Measurements from ENCODE around the gene FGFBP1. TPM values are rescaled to one million over a fixed set of nuclear protein-coding genes. Genes with fewer than 3 reads are reported as not detected.

Gene FGFBP1
- total and polyA plus RNA-seq, 2 of the 4 experiments (the other 2 are of a cell fraction): under 0.01 TPM; not detected in 1

DNA sequence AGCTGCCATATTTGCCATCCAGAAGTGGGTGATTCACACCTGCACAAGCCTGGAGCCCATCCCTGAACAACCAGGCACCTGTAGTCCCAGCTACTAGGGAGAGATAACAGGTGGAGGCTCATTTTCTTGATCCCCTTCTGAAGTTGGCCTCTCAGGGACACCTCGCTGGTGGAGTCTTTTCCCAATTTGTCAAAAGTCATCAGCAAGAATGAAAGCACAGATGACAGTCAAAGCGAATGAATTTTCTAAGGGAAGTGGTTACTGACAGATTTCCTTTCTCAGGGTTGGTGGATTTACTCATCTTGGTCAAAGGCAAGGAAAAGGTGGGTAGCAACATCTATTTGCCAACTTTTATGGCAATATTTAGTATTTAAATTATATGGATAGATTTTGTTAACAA is 36.5 kb downstream of the FGFBP1 start:
- in situ Hi-C loops (cut with MboI; ENCODE audit: low sequenced_read_pairs) (no loop called here), dilution Hi-C loops (cut with HindIII; ENCODE audit: low sequenced_read_pairs, unreplicated experiment) (no loop called here), intact Hi-C loops (cut with micrococcal nuclease) (no loop called here)
- POLR2A ChIA-PET (ENCODE audit: unreplicated experiment): no interaction called here
- H3K4me2 ChIP-seq (ENCODE audit: low read depth, low read length): no peak overlapping the region
- H3K27ac ChIP-seq (ENCODE audit: insufficient read depth, low read length): no peak overlapping the region
- WGBS, 2 experiments (ENCODE audit: extremely low coverage in 2 of 2, insufficient read length in 1 of 2): no CpG with 5 or more reads among the region's 2 CpGs
- no peak overlapping the region for H4K5ac ChIP-seq (ENCODE audit: low read depth, low read length)
- no peak overlapping the region for H3K4ac ChIP-seq (ENCODE audit: low read depth, low read length)
- H3K56ac ChIP-seq (ENCODE audit: extremely low read depth, insufficient read depth, low read length): no peak overlapping the region
- TF ChIP-seq POLR2A (IDR thresholded peaks at IDR 0.05; ENCODE audit: low read depth, low read length) (no peak), RAD21 (IDR thresholded peaks at IDR 0.05; ENCODE audit: low read length) (no peak), FOS (IDR thresholded peaks at IDR 0.05; ENCODE audit: low read depth, low read length) (no peak), SMC3 (IDR thresholded peaks at IDR 0.05; ENCODE audit: low read depth, low read length) (no peak), RCOR1 (IDR thresholded peaks at IDR 0.05; ENCODE audit: insufficient replicate concordance, low read length) (no peak)
- TF ChIP-seq, protein P1, sequence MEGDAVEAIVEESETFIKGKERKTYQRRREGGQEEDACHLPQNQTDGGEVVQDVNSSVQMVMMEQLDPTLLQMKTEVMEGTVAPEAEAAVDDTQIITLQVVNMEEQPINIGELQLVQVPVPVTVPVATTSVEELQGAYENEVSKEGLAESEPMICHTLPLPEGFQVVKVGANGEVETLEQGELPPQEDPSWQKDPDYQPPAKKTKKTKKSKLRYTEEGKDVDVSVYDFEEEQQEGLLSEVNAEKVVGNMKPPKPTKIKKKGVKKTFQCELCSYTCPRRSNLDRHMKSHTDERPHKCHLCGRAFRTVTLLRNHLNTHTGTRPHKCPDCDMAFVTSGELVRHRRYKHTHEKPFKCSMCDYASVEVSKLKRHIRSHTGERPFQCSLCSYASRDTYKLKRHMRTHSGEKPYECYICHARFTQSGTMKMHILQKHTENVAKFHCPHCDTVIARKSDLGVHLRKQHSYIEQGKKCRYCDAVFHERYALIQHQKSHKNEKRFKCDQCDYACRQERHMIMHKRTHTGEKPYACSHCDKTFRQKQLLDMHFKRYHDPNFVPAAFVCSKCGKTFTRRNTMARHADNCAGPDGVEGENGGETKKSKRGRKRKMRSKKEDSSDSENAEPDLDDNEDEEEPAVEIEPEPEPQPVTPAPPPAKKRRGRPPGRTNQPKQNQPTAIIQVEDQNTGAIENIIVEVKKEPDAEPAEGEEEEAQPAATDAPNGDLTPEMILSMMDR (conservative IDR thresholded peaks at IDR 0.05; ENCODE audit: low read depth, low read length): no peak
- no peak overlapping the region for H4K8ac ChIP-seq (ENCODE audit: low read depth in 2 of 2, low read length in 2 of 2)
- CTCF ChIA-PET: interaction anchor here (1.0 kb wide), 1 partner anchor 37 kb away, joined by 3 read pairs; the partner anchor contains the start of gene FGFBP1
- no peak overlapping the region for H2BK20ac ChIP-seq (ENCODE audit: low read depth, low read length)
- H3K14ac ChIP-seq (replicated peaks; ENCODE audit: low read depth, low read length): no peak overlapping the region
- H3K36me3 ChIP-seq (ENCODE audit: control insufficient read depth, insufficient read depth, low read length): no peaks in the 10 kb centered on the region
- H2AK9ac ChIP-seq (replicated peaks; ENCODE audit: low read depth, low read length, poor library complexity): no peak overlapping the region
- H4K91ac ChIP-seq (ENCODE audit: insufficient read depth, low read depth, low read length): no peak overlapping the region
- no peaks in the 10 kb centered on the region for H3K79me1 ChIP-seq (ENCODE audit: low read depth in 1 of 2, low read length in 2 of 2)
- H2AK5ac ChIP-seq (ENCODE audit: low read depth, low read length): no peak overlapping the region
- H3K4me3 ChIP-seq (ENCODE audit: insufficient read depth, low read depth, low read length): no peak overlapping the region
- H2BK15ac ChIP-seq (ENCODE audit: low read depth, low read length): no peak overlapping the region
- peaks cover 6% of the 10 kb centered on the region for H3K9me3 ChIP-seq (ENCODE audit: control insufficient read depth, insufficient read depth, low read length)
- H3K18ac ChIP-seq (ENCODE audit: low read depth, low read length): no peak overlapping the region
- H3K27me3 ChIP-seq (ENCODE audit: control insufficient read depth, insufficient read depth, low read length): peaks cover 53% of the 10 kb centered on the region
- DNase-seq (no peak), ATAC-seq (ENCODE audit: low read depth) (no peak)
- H4K20me1 ChIP-seq (ENCODE audit: insufficient read depth, low read length): no peaks in the 10 kb centered on the region
- no peak overlapping the region for H2AFZ ChIP-seq (replicated peaks; ENCODE audit: low read length, poor library complexity)
- no TSS peak for BruUV-seq (replicated peaks)
- no peak overlapping the region for H3K23ac ChIP-seq (ENCODE audit: low read depth, low read length)
- no peak overlapping the region for H2BK5ac ChIP-seq (ENCODE audit: low read depth, low read length, poor library complexity, severe bottlenecking)
- H3K9ac ChIP-seq (ENCODE audit: low read depth, low read length): no peak overlapping the region
- H3K4me1 ChIP-seq (ENCODE audit: control insufficient read depth, insufficient read depth, low read length): no peaks in the 10 kb centered on the region
- H2BK120ac ChIP-seq (ENCODE audit: low read depth, low read length): no peak overlapping the region
- H3K9me1 ChIP-seq (ENCODE audit: insufficient read depth, low read length): no peaks in the 10 kb centered on the region

Data from IMR-90 (cell line).